Measurements from ENCODE around the gene SUPT20HL1. TPM values are rescaled to one million over a fixed set of nuclear protein-coding genes. Genes with fewer than 3 reads are reported as not detected.
"Not testable (repeated sequence)": the region's sequence is repeated elsewhere in the genome, so short reads cannot be mapped to it uniquely, and the experiment has no call there.

Gene SUPT20HL1
- not detected for total RNA-seq

- ATAC-seq: no peak
Observed at GRCh38 chrX:24360272-24360671, at the start of gene SUPT20HL1. Gene SUPT20HL1 (plus strand): TSS chrX:24360639. CDS start chrX:24362761, 2,122 bp downstream.

DNA sequence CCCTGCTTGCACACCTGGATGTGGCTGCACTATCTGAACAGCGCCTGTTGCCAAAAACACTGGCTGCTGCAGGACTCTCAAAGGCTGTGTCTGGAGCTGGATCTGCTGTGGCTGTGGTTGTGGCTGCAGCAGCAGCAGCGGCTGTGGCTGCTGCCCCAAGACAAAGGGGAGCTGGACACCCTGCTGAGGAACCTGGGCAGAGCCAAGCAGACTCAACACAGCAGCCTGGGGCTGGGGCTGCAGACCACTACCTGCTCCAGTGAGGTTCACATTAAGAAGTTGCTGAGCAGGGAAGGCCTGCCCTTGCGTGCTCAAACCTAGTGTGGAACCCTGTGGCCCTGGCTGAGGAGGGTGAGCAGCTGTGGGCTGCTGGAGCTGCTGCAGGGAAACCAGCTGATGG, 49.5 kb upstream of the SUPT20HL1 start:
- not testable (repeated sequence) for ATAC-seq

DNA sequence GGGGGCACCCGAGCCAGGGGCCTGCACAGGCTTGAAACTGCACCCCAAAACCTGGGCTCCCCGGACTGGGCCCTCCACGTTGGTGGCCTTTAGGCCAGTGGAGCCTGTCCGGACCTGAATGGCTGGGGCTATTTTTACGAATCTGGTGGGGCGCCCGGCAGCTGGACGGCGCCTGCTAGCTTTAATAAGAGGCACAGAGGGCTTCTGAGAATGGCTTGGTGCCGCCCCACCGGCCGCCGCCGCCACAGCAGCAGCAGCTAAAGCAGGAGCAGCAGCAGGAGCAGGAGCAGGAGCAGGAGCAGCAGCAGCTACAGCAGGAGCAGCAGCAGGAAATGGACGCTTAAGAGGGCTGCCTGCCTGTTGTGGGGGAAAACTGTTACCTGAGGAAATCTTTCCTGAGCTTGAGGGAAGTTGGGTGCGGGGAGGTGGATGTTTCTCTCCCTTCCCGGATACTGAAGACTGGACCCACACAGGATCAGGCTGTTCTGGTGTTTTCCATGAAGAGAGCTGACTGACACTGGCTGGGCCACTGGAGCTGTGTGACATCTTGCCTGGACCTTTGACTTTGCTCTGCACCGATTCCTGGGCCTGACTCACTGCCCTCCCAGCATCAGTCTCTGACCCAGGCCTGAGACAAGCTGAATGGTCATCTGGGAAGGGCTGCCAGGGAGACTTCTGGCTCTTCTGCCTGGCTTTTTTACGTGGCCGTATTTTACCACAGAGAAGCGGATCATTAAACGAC, 48.8 kb upstream of the SUPT20HL1 start:
- ATAC-seq: not testable (repeated sequence)

DNA sequence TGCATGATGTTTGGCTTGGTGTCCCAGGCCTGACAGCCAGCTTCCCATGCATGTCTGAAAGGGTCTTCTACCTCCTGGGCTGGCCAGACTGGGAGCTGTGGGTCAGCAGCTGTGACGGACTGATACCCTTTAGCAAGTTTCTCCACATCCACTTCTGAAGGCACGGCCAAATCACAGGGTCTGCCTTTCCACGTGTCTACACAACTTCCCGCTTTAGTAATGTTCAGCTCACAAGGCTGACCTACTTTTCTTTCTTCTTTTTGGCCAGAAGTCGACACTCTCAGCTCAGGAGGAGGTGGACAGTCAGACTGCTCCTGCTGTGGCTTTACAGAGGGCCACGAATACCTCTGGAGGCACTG, 48.2 kb upstream of the SUPT20HL1 start:
- not testable (repeated sequence) for ATAC-seq

GRCh38 chrX:24314019-24314635, 46.3 kb upstream of the SUPT20HL1 start, which contains the start of gene SUPT20HL2:
Gene SUPT20HL2 (minus strand): TSS chrX:24314069. CDS start chrX:24313315, 754 bp downstream.
- no peak for ATAC-seq

GRCh38 chrX:24316111-24316510, 44.3 kb upstream of the SUPT20HL1 start:
- ATAC-seq: no peak

DNA sequence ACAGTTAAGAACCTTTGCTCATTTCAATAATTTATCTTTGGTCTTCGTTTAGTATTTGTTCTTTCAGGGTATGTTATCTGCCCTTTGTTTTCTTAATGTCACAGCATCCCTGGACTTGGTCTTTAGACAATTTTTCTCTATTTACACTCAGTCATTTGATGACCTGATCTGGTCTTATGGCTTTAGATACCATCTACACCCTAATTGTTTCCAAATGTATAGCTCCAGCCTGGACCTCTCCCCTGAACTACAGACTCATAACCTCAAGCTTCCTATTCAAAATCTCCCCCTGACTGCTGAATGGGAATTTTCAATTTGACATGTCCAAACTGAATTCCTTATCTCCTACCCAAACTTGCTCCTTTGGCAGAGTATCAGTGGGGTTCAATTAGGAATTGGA, 42.9 kb upstream of the SUPT20HL1 start:
- no peak for ATAC-seq

GRCh38 chrX:24321741-24322395, 38.6 kb upstream of the SUPT20HL1 start:
- ATAC-seq: no peak

GRCh38 chrX:24325231-24325630, 35.2 kb upstream of the SUPT20HL1 start:
- peak; percentile 93 for ATAC-seq

DNA sequence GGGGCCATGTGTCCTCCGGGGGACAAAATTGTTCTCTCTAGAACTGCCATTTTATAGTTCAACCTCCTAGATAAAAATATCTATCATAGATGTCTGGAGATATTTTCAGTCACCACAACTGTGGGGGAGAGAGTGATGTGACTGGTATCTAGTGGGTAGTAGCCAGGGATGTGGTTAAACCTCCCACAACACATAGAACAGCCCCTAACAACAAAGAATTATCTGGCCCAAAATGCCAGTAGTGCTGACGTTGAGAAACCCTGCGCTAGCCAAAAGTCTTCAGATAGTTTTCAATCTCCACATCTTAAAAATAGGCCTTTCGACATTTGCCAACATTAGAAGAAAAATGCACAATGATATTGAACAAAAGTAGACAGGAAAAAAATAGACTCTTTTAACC, 27.6 kb upstream of the SUPT20HL1 start:
- no peak for ATAC-seq

DNA sequence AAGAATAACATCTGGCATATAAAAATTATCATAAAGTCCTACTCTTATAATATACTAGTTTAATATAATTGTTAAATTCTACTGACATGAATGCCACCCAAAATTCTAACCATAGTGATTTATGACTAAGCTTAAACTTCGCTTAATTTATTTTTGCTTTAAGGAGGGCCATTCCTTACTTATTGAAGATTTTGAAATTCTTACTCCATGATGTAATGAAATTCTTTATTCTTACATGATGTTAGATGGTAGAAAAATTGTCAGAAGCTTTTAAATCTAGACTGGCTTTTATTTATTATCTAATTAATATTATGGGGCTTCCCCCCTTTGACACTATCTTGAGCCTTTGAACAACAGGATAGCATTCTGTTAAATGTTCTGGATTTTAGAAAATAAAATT, 27.1 kb upstream of the SUPT20HL1 start:
- no peak for ATAC-seq

DNA sequence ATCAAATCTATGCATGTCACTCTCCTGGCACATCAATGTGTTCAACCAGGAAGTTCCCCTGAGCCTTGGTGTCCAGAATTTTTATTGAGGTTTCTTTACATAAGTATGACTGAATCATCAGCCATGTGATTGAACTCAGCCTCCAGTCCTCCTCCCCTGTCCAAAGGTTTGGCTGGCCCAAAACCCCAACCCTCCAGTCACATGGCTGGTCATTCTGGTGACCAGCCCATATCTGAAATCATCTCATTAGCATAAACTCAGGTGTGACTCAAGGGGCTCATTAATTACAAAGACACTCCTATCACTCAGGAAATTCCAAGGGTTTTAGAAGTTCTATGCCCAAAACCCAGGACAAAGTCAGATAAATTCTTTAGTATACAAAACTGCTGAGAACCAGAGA, 26.0 kb upstream of the SUPT20HL1 start:
- ATAC-seq: peak; percentile 55

GRCh38 chrX:24335871-24336270, 24.6 kb upstream of the SUPT20HL1 start:
- no peak for ATAC-seq

- ATAC-seq: no peak
Observed at GRCh38 chrX:24339911-24340310, 20.5 kb upstream of the SUPT20HL1 start.

DNA sequence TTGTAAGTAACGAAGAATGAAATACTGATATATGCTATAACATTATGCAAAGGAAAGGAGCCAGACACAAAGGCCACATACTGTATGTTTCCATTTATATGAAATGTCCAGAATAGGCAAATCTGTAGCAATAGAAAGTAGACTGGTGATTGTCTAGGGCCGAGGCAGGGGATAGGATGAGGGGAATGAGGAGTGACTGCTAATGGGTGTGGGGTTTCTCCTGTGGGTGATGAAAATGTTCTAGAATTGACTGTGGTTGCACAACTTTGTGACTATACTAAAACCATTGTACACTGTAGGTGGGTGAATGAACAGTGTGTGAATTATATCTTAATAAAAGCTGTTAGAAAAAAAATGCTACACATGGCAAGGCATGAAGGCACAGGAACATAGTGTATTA, 19.9 kb upstream of the SUPT20HL1 start:
- no peak for ATAC-seq

DNA sequence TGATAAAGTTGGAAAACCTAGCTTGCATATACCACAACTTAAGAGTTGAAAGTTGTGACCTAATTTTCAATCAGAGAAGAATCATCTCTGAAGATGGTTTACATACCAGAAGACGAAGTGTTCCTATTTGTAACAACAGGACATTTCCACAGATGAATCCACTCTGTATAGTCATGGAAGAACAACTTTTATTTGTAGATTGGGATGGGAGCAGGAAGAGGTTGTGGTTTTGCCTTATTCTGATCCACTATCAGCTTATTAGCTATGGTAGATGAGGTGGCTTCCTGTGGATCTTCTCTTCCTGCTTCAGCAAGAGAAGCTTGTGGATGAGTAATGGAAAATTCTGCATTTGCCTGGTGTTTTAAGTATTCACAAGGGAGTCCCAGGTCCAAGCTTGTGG, 18.6 kb upstream of the SUPT20HL1 start:
- ATAC-seq: no peak

GRCh38 chrX:24343719-24344118, 16.7 kb upstream of the SUPT20HL1 start:
- ATAC-seq: no peak

DNA sequence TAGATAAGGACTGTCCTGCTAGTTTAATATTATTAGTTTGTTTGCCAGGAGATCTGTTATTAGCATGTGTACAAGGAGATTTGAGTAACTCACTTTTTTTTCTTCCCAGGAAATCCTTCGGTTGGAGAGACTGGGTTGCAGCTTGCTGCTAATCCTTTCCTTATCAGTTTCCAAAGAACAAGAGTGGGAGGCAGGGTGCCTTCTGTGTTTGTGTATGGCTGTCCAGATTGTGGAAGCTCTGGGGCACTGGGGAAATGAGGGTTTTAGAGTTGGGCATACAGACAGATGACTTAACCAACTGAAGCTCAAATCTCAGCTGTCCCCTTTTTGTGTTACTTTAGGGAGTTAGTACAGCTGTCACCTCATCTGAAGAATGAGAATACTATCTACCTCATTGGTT, 12.6 kb upstream of the SUPT20HL1 start:
- ATAC-seq: no peak

DNA sequence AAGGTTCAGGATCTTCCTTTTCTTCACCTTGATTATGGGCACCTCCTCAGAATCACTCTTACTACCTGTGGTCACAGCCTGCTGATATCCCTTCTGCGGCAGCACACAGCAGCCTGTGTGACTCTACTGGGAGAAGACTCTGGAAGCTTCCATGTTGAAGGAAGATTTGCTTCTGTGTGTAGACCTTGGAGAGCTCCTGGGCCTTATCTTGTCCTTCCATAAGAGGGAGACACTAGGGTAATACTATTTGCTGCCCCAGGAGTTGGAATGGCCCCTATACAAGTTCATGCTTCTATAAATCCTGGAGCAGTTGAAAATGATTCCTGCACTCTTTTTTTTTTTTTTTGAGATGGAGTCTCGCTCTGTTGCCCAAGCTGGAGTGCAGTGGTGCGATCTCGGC, 10.2 kb upstream of the SUPT20HL1 start:
- ATAC-seq: no peak

DNA sequence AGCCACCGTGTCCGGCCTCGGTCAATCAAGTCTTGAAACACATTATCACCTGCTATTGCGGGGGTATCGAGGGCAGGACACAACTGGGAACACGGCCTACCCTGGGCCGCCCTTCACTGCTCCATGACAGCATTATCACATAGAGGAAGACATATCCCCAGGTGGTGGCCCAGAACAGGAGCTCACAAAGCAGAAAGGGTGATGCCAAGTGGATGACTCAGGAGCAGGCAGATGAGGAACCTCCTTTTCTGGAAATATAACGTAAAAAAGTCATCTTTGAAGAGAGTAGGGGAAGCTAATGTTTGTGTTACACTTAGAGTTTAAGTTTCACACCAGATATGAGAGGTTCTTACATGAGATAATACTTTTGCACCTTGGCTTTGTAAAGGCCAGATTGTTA, 5.3 kb upstream of the SUPT20HL1 start:
- no peak for ATAC-seq

DNA sequence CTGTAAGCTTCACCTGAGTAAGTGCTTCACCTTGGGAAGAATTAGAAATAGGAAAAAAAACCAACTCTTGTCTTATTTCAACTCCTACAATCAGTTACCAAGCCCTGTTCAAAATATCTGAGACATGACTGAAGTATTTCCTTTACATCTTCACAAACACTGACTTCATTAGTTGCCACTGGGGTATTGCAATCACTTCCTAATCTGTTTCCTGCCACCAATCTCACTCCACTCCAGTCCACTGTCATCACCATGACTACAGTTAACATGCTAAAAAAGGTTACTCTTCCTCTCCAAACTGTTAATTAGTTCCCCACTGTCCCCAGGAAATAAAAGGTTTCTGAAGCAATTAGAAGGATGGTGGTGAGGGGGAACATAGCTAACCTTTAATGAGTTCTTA, 3.3 kb upstream of the SUPT20HL1 start:
- no peak for ATAC-seq

- ATAC-seq: not testable (repeated sequence)
Observed at GRCh38 chrX:24362089-24362745, 1.8 kb downstream of the SUPT20HL1 start.

Data from esophagus mucosa (tissue), 1 donor.